PC-9 (cell line): Measurements from ENCODE around the gene SLC6A17. TPM values are rescaled to one million over a fixed set of nuclear protein-coding genes. Genes with fewer than 3 reads are reported as not detected.

ENCODE experiments used
- BruUV-seq: library from RNA; stranded (reverse); fragments of 400-500 nt; replicated peaks from 2 replicates; lab custom pipeline; 2021; lab: Mats Ljungman, UMichigan
- CTCF ChIA-PET: fragments of 300-600 bp; sonication (Branson Sonifier 250); formaldehyde crosslinking; loops from one replicate; lab custom pipeline; 2022; ENCODE audit warnings: antibody characterized with exemption; lab: Charles Lee
- POLR2A ChIA-PET: fragments of 300-600 bp; sonication (Branson Sonifier 250); formaldehyde crosslinking; loops from one replicate; lab custom pipeline; 2022; ENCODE audit warnings: antibody characterized with exemption; ENCODE audit not compliant: unreplicated experiment; lab: Charles Lee
- DNase-seq, 2 experiments: peaks; one replicate each; pipeline versions ENCODE4 v3.0.0 to v3.0.0-alpha.2; 2015 to 2022; ENCODE audit warnings: mixed read lengths in 1 of 2
- H2AFZ ChIP-seq: fragments of 200-600 bp; sonication (generic); 2 replicates; pipeline ENCODE4 v1.8.1; 2017; ENCODE audit warnings: antibody characterized with exemption
- H3F3A ChIP-seq: fragments of 200-600 bp; sonication (generic); 2 replicates; pipeline ENCODE4 v1.8.1; 2017; ENCODE audit warnings: antibody characterized with exemption, mild to moderate bottlenecking, low read depth; ENCODE audit not compliant: insufficient read depth
- H3K27ac ChIP-seq: fragments of 200-600 bp; sonication (generic); 2 replicates; pipeline ENCODE4 v1.6.1; 2016; ENCODE audit warnings: mixed run types
- H3K27me3 ChIP-seq: fragments of 200-600 bp; sonication (generic); 2 replicates; pipeline ENCODE4 v1.6.1; 2016; ENCODE audit warnings: low read depth, mixed run types; ENCODE audit not compliant: insufficient read depth
- H3K36me3 ChIP-seq: fragments of 200-600 bp; sonication (generic); 2 replicates; pipeline ENCODE4 v1.6.1; 2016; ENCODE audit warnings: low read depth, mixed run types
- H3K4me1 ChIP-seq: fragments of 200-600 bp; sonication (generic); replicated peaks from 2 replicates; pipeline ENCODE4 v1.6.1; 2016; ENCODE audit warnings: mixed run types; ENCODE audit not compliant: insufficient read depth
- H3K4me2 ChIP-seq: fragments of 200-600 bp; sonication (generic); 2 replicates; pipeline ENCODE4 v1.6.1; 2017; ENCODE audit warnings: mixed run types
- H3K4me3 ChIP-seq: fragments of 200-600 bp; sonication (generic); 2 replicates; pipeline ENCODE4 v1.6.1; 2016; ENCODE audit warnings: mixed run types
- H3K79me2 ChIP-seq: fragments of 200-600 bp; sonication (generic); 2 replicates; pipeline ENCODE4 v1.6.1; 2017; ENCODE audit warnings: low read depth, mixed run types
- H3K9me2 ChIP-seq: fragments of 200-600 bp; sonication (generic); 2 replicates; pipeline ENCODE4 v1.8.1; 2017; ENCODE audit warnings: mild to moderate bottlenecking; ENCODE audit not compliant: insufficient read depth
- H3K9me3 ChIP-seq: fragments of 200-600 bp; sonication (generic); 2 replicates; pipeline ENCODE4 v1.8.1; 2016; ENCODE audit warnings: low read depth; ENCODE audit not compliant: insufficient read depth
- H4K20me1 ChIP-seq: fragments of 200-600 bp; sonication (generic); 2 replicates; pipeline ENCODE4 v1.8.1; 2017; ENCODE audit not compliant: insufficient read depth
- EZH2 ChIP-seq: fragments of 200-600 bp; sonication (generic); IDR thresholded peaks from 2 replicates; pipeline ENCODE4 v1.8.0; 2017; ENCODE audit warnings: antibody characterized with exemption, low read depth
- intact Hi-C: fragments of 100-400 bp; cut with micrococcal nuclease; formaldehyde crosslinking; loops from one replicate; pipeline ENCODE4 v1.10.0; 2022; ENCODE audit not compliant: unreplicated experiment
- total RNA-seq: library from RNA; stranded (reverse); gene quantifications from 2 replicates; pipeline ENCODE4 v1.2.3, GENCODE V29; 2021
- TF ChIP-seq, protein P1 (sequence below): fragments of 200-600 bp; sonication (generic); conservative IDR thresholded peaks from 2 replicates; pipeline ENCODE4 v1.6.1; 2017; ENCODE audit warnings: mixed run types, antibody characterized with exemption, mild to moderate bottlenecking, moderate library complexity

Gene SLC6A17
- total RNA-seq, 1 experiment from 2014 or later, result 4.5 TPM

GRCh38 chr1:110119843-110120242 lies 30.5 kb upstream of the SLC6A17 start:
- Histone ChIP-seq H3K9me2 (no peaks in the 10 kb centered on the region), H3K4me3 (no peak overlapping the region), H3K9me3 (peaks cover 18% of the 10 kb centered on the region), H3K4me2 (no peak overlapping the region), H3F3A (peaks cover 33% of the 10 kb centered on the region; the same call in 1 of the 2 replicates), H3K4me1 (peaks cover 51% of the 10 kb centered on the region), H2AFZ (no peak overlapping the region), H3K27me3 (no peaks in the 10 kb centered on the region), H3K36me3 (no peaks in the 10 kb centered on the region), H4K20me1 (no peaks in the 10 kb centered on the region), H3K79me2 (no peaks in the 10 kb centered on the region), H3K27ac (no peak overlapping the region)
- DNase-seq, result no peak
- intact Hi-C loops, result no loop called here
- CTCF ChIA-PET, result no interaction called here
- no peak for TF ChIP-seq EZH2
- TF ChIP-seq, protein P1, sequence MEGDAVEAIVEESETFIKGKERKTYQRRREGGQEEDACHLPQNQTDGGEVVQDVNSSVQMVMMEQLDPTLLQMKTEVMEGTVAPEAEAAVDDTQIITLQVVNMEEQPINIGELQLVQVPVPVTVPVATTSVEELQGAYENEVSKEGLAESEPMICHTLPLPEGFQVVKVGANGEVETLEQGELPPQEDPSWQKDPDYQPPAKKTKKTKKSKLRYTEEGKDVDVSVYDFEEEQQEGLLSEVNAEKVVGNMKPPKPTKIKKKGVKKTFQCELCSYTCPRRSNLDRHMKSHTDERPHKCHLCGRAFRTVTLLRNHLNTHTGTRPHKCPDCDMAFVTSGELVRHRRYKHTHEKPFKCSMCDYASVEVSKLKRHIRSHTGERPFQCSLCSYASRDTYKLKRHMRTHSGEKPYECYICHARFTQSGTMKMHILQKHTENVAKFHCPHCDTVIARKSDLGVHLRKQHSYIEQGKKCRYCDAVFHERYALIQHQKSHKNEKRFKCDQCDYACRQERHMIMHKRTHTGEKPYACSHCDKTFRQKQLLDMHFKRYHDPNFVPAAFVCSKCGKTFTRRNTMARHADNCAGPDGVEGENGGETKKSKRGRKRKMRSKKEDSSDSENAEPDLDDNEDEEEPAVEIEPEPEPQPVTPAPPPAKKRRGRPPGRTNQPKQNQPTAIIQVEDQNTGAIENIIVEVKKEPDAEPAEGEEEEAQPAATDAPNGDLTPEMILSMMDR, result no peak
- BruUV-seq, result no TSS peak
- POLR2A ChIA-PET, result no interaction called here

DNA sequence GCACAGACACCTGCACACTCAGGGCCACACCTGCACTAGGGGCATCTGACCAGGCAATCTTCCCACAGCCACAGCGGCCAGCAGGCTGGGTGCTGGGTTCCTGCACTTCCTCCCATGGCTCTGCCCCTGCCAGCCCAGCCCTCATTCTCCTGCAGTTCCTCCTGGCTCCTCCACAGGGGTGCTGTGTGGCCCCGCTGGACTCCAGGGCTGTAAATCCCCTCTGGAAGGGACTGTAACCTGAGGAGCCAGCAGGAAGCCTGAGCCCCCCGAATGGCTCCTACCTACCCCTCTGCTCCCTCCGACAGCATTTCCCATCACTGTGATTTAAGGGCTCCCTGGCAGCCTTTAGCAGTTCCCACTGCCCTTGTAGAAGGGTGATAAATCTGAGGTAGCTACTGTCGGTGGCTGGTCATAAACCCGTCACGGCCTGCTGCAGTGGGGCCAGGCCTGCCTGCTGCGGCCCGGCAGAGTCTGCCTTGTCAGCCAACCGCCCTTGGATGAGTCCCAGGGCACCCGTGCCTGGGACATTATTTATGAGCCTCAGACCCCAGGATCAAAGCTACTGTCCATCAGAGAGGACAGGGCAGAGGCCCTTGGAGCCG lies 29.2 kb upstream of the SLC6A17 start:
- Histone ChIP-seq H3F3A (peaks cover 29% of the 10 kb centered on the region; the same call in 1 of the 2 replicates), H3K79me2 (no peaks in the 10 kb centered on the region), H3K4me1 (peaks cover 39% of the 10 kb centered on the region), H3K9me2 (no peaks in the 10 kb centered on the region), H3K36me3 (no peaks in the 10 kb centered on the region), H3K9me3 (peaks cover 20% of the 10 kb centered on the region), H3K27ac (no peak overlapping the region), H4K20me1 (no peaks in the 10 kb centered on the region), H2AFZ (no peak overlapping the region), H3K4me2 (no peak overlapping the region), H3K27me3 (no peaks in the 10 kb centered on the region), H3K4me3 (no peak overlapping the region)
- ChIA-PET POLR2A (no interaction called here), CTCF (no interaction called here)
- TF ChIP-seq, protein P1, result no peak
- TF ChIP-seq EZH2, result no peak
- DNase-seq, result no peak
- intact Hi-C loops, result no loop called here
- no TSS peak for BruUV-seq

DNA sequence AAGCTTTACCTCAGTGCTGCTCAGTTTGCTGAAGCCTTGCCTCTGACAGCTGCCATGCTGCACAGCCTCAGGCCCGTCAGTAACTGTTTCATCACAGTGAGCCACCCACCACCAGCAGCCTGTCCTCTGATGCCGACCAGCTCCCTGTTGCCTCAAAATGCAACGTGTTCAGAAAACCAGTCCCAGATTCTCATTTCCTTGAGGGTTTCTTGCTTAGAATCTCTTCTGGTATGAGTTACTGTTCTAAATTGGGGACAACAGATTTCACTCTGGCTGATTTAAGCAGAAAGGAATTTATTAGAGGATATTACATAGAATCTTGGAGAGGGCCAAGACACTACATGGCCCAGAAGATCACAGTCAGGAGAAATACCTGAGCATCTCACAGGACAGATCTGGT lies 27.1 kb upstream of the SLC6A17 start:
- Histone ChIP-seq H3K27ac (no peak overlapping the region), H3K4me1 (peaks cover 17% of the 10 kb centered on the region), H3F3A (peaks cover 16% of the 10 kb centered on the region; the same call in 1 of the 2 replicates), H3K27me3 (no peaks in the 10 kb centered on the region), H3K4me2 (no peak overlapping the region), H3K4me3 (no peak overlapping the region), H4K20me1 (no peaks in the 10 kb centered on the region), H3K9me2 (no peaks in the 10 kb centered on the region), H3K9me3 (peaks cover 25% of the 10 kb centered on the region), H2AFZ (no peak overlapping the region), H3K36me3 (no peaks in the 10 kb centered on the region), H3K79me2 (no peaks in the 10 kb centered on the region)
- no TSS peak for BruUV-seq
- ChIA-PET POLR2A (no interaction called here), CTCF (no interaction called here)
- DNase-seq, result no peak
- no peak for TF ChIP-seq EZH2
- TF ChIP-seq, protein P1, result no peak
- intact Hi-C loops, result no loop called here
